Erythroblast (primary cell): ENCODE measurements around the gene EPHA4.

Experiments used
- DNase-seq, 2 experiments: peaks; one replicate each; lab custom pipeline; 2025; lab: John Stamatoyannopoulos, UW
- GATA1 ChIP-seq: IDR thresholded peaks from 2 replicates; pipeline ENCODE4 v1.6.1; 2011; ENCODE audit warnings: low read depth, mild to moderate bottlenecking, control low read depth, low read length, moderate library complexity
- POLR2A ChIP-seq: IDR thresholded peaks from 2 replicates; pipeline ENCODE4 v1.6.1; 2011; ENCODE audit warnings: mild to moderate bottlenecking, low read length

The EPHA4 gene

GRCh38 chr2:221450280-221450679 lies 121.8 kb downstream of the EPHA4 start:
- TF ChIP-seq GATA1 = no peak
- no peak for DNase-seq

- no peak for DNase-seq
- TF ChIP-seq GATA1 (no peak), POLR2A (no peak)
Measured at GRCh38 chr2:221449406-221449805, 122.7 kb downstream of the EPHA4 start.

- TF ChIP-seq GATA1 (no peak), POLR2A (no peak)
- DNase-seq = no peak
Measured at GRCh38 chr2:221448844-221449390, 123.2 kb downstream of the EPHA4 start.

GRCh38 chr2:221448057-221448843 lies 123.9 kb downstream of the EPHA4 start:
- TF ChIP-seq GATA1 = no peak
- TF ChIP-seq POLR2A = no peak
- no peak for DNase-seq

GRCh38 chr2:221447310-221447709 lies 124.8 kb downstream of the EPHA4 start:
- no peak for TF ChIP-seq POLR2A
- no peak for TF ChIP-seq GATA1
- no peak for DNase-seq

GRCh38 chr2:221446140-221446539 lies 126.0 kb downstream of the EPHA4 start:
- no peak for TF ChIP-seq GATA1
- TF ChIP-seq POLR2A = no peak
- DNase-seq = no peak

- TF ChIP-seq GATA1 (no peak), POLR2A (peak; percentile 40)
- peak; percentile 47 to 64 for DNase-seq
Measured at GRCh38 chr2:221444106-221444505, 128.0 kb downstream of the EPHA4 start.

- no peak for DNase-seq
- no peak for TF ChIP-seq POLR2A
- TF ChIP-seq GATA1 = no peak
Measured at GRCh38 chr2:221443645-221444044, 128.5 kb downstream of the EPHA4 start.

GRCh38 chr2:221442128-221442527 lies 130.0 kb downstream of the EPHA4 start:
- DNase-seq = no peak
- TF ChIP-seq GATA1 = no peak
- TF ChIP-seq POLR2A = no peak

- no peak for DNase-seq
- TF ChIP-seq GATA1 (no peak), POLR2A (no peak)
Measured at GRCh38 chr2:221439761-221440479, 132.2 kb downstream of the EPHA4 start.

GRCh38 chr2:221437056-221437455 lies 135.0 kb downstream of the EPHA4 start:
- no peak for DNase-seq
- no peak for TF ChIP-seq GATA1
- no peak for TF ChIP-seq POLR2A

GRCh38 chr2:221435171-221435570 lies 136.9 kb downstream of the EPHA4 start:
- TF ChIP-seq GATA1 (no peak), POLR2A (no peak)
- no peak for DNase-seq

- no peak for DNase-seq
Measured at GRCh38 chr2:221434142-221434541, 138.0 kb downstream of the EPHA4 start.

GRCh38 chr2:221431477-221431876 lies 140.6 kb downstream of the EPHA4 start:
- TF ChIP-seq POLR2A (no peak), GATA1 (no peak)
- no peak for DNase-seq

More at GRCh38 chr2:221434142-221434541, 138.0 kb downstream of the EPHA4 start:
- TF ChIP-seq POLR2A (no peak), GATA1 (no peak)
